ENCODE results near the gene CCSER1.

DNA sequence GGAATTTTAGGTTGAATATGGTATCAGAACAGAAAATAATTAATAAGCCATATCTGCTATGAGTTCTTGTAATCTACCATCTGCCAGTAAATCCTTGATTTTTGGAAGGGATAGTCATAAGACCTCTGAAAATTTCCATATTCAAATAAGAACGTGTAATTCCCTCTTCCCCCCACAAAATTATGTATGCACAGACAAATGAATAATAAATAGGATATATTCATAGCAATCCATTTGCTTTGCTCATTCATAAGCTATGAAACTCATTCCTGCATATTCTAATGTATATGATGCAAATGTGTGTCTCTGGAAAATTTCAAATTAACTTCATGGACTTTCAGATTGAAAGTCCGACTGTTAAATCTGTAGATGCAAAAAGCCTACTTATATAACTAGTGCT lies 1343.5 kb downstream of the CCSER1 start:
- TF ChIP-seq, protein P1, sequence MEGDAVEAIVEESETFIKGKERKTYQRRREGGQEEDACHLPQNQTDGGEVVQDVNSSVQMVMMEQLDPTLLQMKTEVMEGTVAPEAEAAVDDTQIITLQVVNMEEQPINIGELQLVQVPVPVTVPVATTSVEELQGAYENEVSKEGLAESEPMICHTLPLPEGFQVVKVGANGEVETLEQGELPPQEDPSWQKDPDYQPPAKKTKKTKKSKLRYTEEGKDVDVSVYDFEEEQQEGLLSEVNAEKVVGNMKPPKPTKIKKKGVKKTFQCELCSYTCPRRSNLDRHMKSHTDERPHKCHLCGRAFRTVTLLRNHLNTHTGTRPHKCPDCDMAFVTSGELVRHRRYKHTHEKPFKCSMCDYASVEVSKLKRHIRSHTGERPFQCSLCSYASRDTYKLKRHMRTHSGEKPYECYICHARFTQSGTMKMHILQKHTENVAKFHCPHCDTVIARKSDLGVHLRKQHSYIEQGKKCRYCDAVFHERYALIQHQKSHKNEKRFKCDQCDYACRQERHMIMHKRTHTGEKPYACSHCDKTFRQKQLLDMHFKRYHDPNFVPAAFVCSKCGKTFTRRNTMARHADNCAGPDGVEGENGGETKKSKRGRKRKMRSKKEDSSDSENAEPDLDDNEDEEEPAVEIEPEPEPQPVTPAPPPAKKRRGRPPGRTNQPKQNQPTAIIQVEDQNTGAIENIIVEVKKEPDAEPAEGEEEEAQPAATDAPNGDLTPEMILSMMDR (IDR thresholded peaks at IDR 0.05), result no peak
- no peak for TF ChIP-seq POLR2AphosphoS5 (IDR thresholded peaks at IDR 0.05)

All from esophagus muscularis mucosa (tissue), 3 donors.